Superior temporal gyrus (tissue), 1 donor: ENCODE results near the gene ZNF14.
"Not testable (repeated sequence)": the region's sequence is repeated elsewhere in the genome, so short reads cannot be mapped to it uniquely, and the experiment has no call there.

Experiments
- DNase-seq: peaks from one replicate; pipeline ENCODE4 v3.0.0-alpha.2; 2016; ENCODE audit errors: extremely low spot score

Gene ZNF14

GRCh38 chr19:19746286-19747213 lies 13.6 kb upstream of the ZNF14 start:
- no peak for DNase-seq

- no peak for DNase-seq
Measured at GRCh38 chr19:19745496-19746285, 12.8 kb upstream of the ZNF14 start.

GRCh38 chr19:19744641-19745040 lies 11.7 kb upstream of the ZNF14 start:
- DNase-seq: no peak

GRCh38 chr19:19743921-19744320 lies 11.0 kb upstream of the ZNF14 start:
- not testable (repeated sequence) for DNase-seq

GRCh38 chr19:19743176-19743575 lies 10.3 kb upstream of the ZNF14 start:
- DNase-seq: no peak

- DNase-seq: no peak
Measured at GRCh38 chr19:19742773-19743172, 9.9 kb upstream of the ZNF14 start.

GRCh38 chr19:19741184-19741583 lies 8.3 kb upstream of the ZNF14 start:
- no peak for DNase-seq

GRCh38 chr19:19740755-19741154 lies 7.8 kb upstream of the ZNF14 start:
- DNase-seq: no peak

GRCh38 chr19:19738564-19738963 lies 5.7 kb upstream of the ZNF14 start:
- no peak for DNase-seq

- DNase-seq: no peak
Measured at GRCh38 chr19:19737559-19738332, 4.8 kb upstream of the ZNF14 start.

GRCh38 chr19:19721896-19722295 lies 11.0 kb downstream of the ZNF14 start:
- no peak for DNase-seq

GRCh38 chr19:19719798-19720197 lies 13.1 kb downstream of the ZNF14 start:
- no peak for DNase-seq

GRCh38 chr19:19711934-19712828 lies 20.7 kb downstream of the ZNF14 start:
- no peak for DNase-seq

- DNase-seq: no peak
Measured at GRCh38 chr19:19711306-19711933, 21.5 kb downstream of the ZNF14 start.

- no peak for DNase-seq
Measured at GRCh38 chr19:19710506-19710905, 22.4 kb downstream of the ZNF14 start.

- DNase-seq: no peak
Measured at GRCh38 chr19:19704836-19705235, 28.1 kb downstream of the ZNF14 start.

GRCh38 chr19:19700493-19700892 lies 32.4 kb downstream of the ZNF14 start:
- DNase-seq: not testable (repeated sequence)

- no peak for DNase-seq
Measured at GRCh38 chr19:19697589-19697988, 35.3 kb downstream of the ZNF14 start.

- DNase-seq: no peak
Measured at GRCh38 chr19:19696386-19696785, 36.5 kb downstream of the ZNF14 start.

GRCh38 chr19:19691683-19692082 lies 41.2 kb downstream of the ZNF14 start:
- DNase-seq: no peak
